Mesendoderm (in vitro differentiated cells): ENCODE results near the gene SDE2.
A peak's percentile ranks its signal among the peaks of the same experiment; 100 is the strongest.

ENCODE experiments used
- DNase-seq: peaks from one replicate; pipeline ENCODE4 v3.0.0; 2013
- H2AK5ac ChIP-seq: 2 replicates; pipeline ENCODE4 v1.6.1; 2013; ENCODE audit warnings: low read length, inconsistent platforms
- H2BK120ac ChIP-seq: 2 replicates; pipeline ENCODE4 v1.6.1; 2013; ENCODE audit warnings: low read depth, mild to moderate bottlenecking, low read length, moderate library complexity, mixed read lengths
- H2BK15ac ChIP-seq: replicated peaks from 2 replicates; pipeline ENCODE4 v1.6.1; 2013; ENCODE audit warnings: low read depth, mild to moderate bottlenecking, moderate library complexity
- H2BK5ac ChIP-seq: 2 replicates; pipeline ENCODE4 v1.6.1; 2013; ENCODE audit warnings: low read length, inconsistent platforms
- H3K18ac ChIP-seq: 2 replicates; pipeline ENCODE4 v1.6.1; 2013; ENCODE audit warnings: mild to moderate bottlenecking, low read length, mixed read lengths
- H3K23ac ChIP-seq: one replicate; pipeline ENCODE4 v1.6.1; 2013; ENCODE audit warnings: low read length
- H3K27ac ChIP-seq: 2 replicates; pipeline ENCODE4 v1.5.1; 2013; ENCODE audit warnings: low read depth, mild to moderate bottlenecking, inconsistent platforms, low read length, moderate library complexity
- H3K27me3 ChIP-seq: 2 replicates; pipeline ENCODE4 v1.6.1; 2013; ENCODE audit warnings: low read length, control low read depth, mild to moderate bottlenecking, inconsistent platforms; ENCODE audit not compliant: insufficient read depth, poor library complexity
- H3K36me3 ChIP-seq: 2 replicates; pipeline ENCODE4 v1.6.1; 2013; ENCODE audit warnings: low read length, inconsistent platforms; ENCODE audit not compliant: control insufficient read depth, insufficient read depth
- H3K4ac ChIP-seq: one replicate; pipeline ENCODE4 v1.6.1; 2013; ENCODE audit warnings: low read depth, mild to moderate bottlenecking, low read length, moderate library complexity
- H3K4me1 ChIP-seq: 2 replicates; pipeline ENCODE4 v1.6.1; 2013; ENCODE audit warnings: low read depth, low read length, inconsistent platforms; ENCODE audit not compliant: control insufficient read depth
- H3K4me2 ChIP-seq: 2 replicates; pipeline ENCODE4 v1.6.1; 2013; ENCODE audit warnings: low read length
- H3K4me3 ChIP-seq: 2 replicates; pipeline ENCODE4 v1.5.1; 2013; ENCODE audit warnings: mild to moderate bottlenecking, low read length
- H3K56ac ChIP-seq: one replicate; pipeline ENCODE4 v1.6.1; 2013; ENCODE audit warnings: low read length
- H3K79me1 ChIP-seq: 2 replicates; pipeline ENCODE4 v1.6.1; 2013; ENCODE audit warnings: low read length, inconsistent platforms
- H3K79me2 ChIP-seq: 2 replicates; pipeline ENCODE4 v1.6.1; 2013; ENCODE audit warnings: mild to moderate bottlenecking, low read length; ENCODE audit not compliant: control insufficient read depth, insufficient read depth
- H3K9ac ChIP-seq: 2 replicates; pipeline ENCODE4 v1.6.1; 2013; ENCODE audit warnings: low read length, inconsistent platforms
- H4K5ac ChIP-seq: one replicate; pipeline ENCODE4 v1.6.1; 2013; ENCODE audit warnings: low read length
- H4K8ac ChIP-seq: one replicate; pipeline ENCODE4 v1.6.1; 2013; ENCODE audit warnings: low read depth, mild to moderate bottlenecking, control low read depth, low read length, moderate library complexity
- WGBS: extraction: QIAGEN DNeasy Blood & Tissue Kit; methylation state at CpG from one replicate; pipeline ENCODE4 v1.1.7; 2013; ENCODE audit warnings: low lambda C conversion rate, missing lambda C conversion rate; ENCODE audit not compliant: insufficient coverage; ENCODE audit errors: extremely low coverage; 5-methylcytosine and 5-hydroxymethylcytosine counted together

Gene SDE2

GRCh38 chr1:226004396-226004795, 5.3 kb upstream of the SDE2 start:
- Histone ChIP-seq H3K56ac (no peak overlapping the region), H3K18ac (no peak overlapping the region), H2BK5ac (no peak overlapping the region), H3K27ac (no peak overlapping the region), H3K27me3 (no peaks in the 10 kb centered on the region), H3K4me3 (no peak overlapping the region), H2AK5ac (no peak overlapping the region), H2BK120ac (no peak overlapping the region), H3K4ac (no peak overlapping the region), H2BK15ac (no peak overlapping the region), H3K4me2 (no peak overlapping the region), H3K79me1 (no peaks in the 10 kb centered on the region), H3K36me3 (no peaks in the 10 kb centered on the region), H3K4me1 (peaks cover 10% of the 10 kb centered on the region), H4K8ac (no peak overlapping the region), H3K79me2 (no peaks in the 10 kb centered on the region), H3K9ac (no peak overlapping the region), H4K5ac (no peak overlapping the region), H3K23ac (no peak overlapping the region)
- no peak for DNase-seq
- WGBS: no CpG with 5 or more reads among the region's 4 CpGs

GRCh38 chr1:226003502-226004170, 4.5 kb upstream of the SDE2 start:
- Histone ChIP-seq H3K4me2 (no peak overlapping the region), H3K79me2 (peaks cover 4% of the 10 kb centered on the region), H3K27ac (no peak overlapping the region), H2BK15ac (no peak overlapping the region), H4K8ac (no peak overlapping the region), H2BK120ac (no peak overlapping the region), H3K4me1 (peaks cover 10% of the 10 kb centered on the region), H3K4ac (no peak overlapping the region), H4K5ac (no peak overlapping the region), H3K56ac (no peak overlapping the region), H3K18ac (no peak overlapping the region), H3K79me1 (peaks cover 3% of the 10 kb centered on the region), H2BK5ac (no peak overlapping the region), H3K23ac (no peak overlapping the region), H3K9ac (no peak overlapping the region), H3K36me3 (no peaks in the 10 kb centered on the region), H3K4me3 (no peak overlapping the region), H3K27me3 (no peaks in the 10 kb centered on the region), H2AK5ac (no peak overlapping the region)
- WGBS: no CpG with 5 or more reads among the region's 3 CpGs
- DNase-seq: no peak

DNA sequence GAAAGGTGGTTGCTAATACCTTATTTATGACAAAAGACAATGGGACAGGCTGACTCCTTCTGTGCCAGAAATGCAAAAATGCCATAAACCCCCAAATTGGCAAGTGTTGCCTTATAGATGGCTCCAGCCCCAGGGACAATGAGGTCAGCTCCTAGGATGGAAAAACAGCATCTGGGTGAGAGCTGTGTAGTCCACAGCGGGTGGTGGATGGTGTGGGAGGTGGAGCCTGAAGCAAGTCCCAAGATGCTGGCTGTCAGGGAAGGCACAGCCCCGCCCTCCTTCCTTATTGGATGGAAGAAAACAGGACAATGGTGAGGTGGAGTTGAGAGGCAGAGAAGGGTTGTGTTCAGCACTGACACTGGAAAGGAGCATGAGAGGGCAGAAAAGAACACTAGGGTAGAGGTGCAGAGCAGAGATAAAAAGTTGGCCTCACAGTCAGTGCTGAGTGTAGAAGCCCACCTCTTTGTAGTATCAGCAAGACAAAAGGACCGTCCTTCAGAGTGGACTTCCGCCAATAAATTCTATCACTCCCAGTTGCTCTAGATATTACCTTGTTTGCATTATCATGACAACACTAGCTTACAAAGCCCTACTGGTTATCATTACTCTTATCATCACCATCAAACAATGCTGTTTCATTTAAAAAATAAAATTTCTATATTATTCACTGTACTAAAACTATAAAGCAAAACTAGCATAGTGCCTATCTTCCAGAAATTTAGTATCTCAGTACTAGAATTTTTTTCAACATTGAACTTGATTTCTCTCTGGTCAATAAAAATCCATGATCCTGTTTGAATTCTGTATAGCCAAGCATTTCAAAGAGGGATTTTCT, 3.7 kb upstream of the SDE2 start:
- Histone ChIP-seq H3K36me3 (no peaks in the 10 kb centered on the region), H3K79me2 (peaks cover 12% of the 10 kb centered on the region), H3K18ac (no peak overlapping the region), H3K4me3 (no peak overlapping the region), H4K5ac (no peak overlapping the region), H3K9ac (no peak overlapping the region), H2AK5ac (no peak overlapping the region), H3K4me1 (peaks cover 10% of the 10 kb centered on the region), H2BK15ac (no peak overlapping the region), H2BK120ac (no peak overlapping the region), H3K4ac (no peak overlapping the region), H3K4me2 (no peak overlapping the region), H3K56ac (peak overlapping the region; percentile 49), H4K8ac (no peak overlapping the region), H3K27me3 (no peaks in the 10 kb centered on the region), H3K79me1 (peaks cover 5% of the 10 kb centered on the region), H2BK5ac (no peak overlapping the region), H3K27ac (no peak overlapping the region), H3K23ac (no peak overlapping the region)
- WGBS: no CpG with 5 or more reads among the region's 4 CpGs
- DNase-seq: peak; percentile 97

DNA sequence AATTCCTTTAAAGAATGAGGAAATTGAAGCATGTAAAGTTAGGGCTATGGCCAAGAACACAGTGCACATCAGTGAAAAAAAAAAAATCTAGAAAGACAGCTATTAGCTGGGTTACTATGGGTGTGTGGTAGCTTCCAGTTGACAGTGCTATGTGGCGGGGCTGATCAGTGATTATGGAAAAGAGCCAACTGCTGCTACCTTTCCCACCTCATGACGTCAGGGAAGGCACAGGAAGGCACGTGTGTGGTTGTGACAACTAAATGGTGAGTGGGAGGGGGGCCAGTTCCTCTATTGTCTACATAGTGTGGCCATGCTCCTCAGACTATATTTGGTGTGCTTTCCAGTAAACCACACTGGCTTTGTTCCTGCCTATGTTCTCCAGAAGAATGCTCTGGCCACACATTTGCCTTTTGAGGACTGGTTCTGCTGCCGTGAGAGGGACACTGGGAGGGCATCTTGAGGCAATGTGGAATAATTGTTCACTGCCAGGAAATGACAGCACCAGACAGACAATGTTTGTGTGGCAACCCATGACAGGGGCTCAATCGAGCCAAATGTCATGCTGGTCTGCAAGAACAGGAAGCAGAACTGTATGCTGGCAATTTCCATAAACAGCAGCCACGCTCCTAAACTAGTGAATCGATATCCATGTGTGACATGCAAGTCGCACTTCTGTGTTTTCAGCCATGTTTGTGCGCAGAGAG, 3.0 kb upstream of the SDE2 start:
- no CpG with 5 or more reads among the region's 9 CpGs for WGBS
- no peaks in the 10 kb centered on the region for H3K27me3 ChIP-seq
- H3K4me2 ChIP-seq: no peak overlapping the region
- peaks cover 5% of the 10 kb centered on the region for H3K79me1 ChIP-seq
- H3K79me2 ChIP-seq: peaks cover 18% of the 10 kb centered on the region
- no peak overlapping the region for H3K4me3 ChIP-seq
- H3K9ac ChIP-seq: no peak overlapping the region
- H3K4me1 ChIP-seq: peaks cover 10% of the 10 kb centered on the region
- no peak overlapping the region for H2BK15ac ChIP-seq
- no peak overlapping the region for H3K23ac ChIP-seq
- no peak overlapping the region for H2BK5ac ChIP-seq
- no peak overlapping the region for H3K4ac ChIP-seq
- peak; percentile 19 for DNase-seq
- H3K56ac ChIP-seq: no peak overlapping the region
- H3K36me3 ChIP-seq: no peaks in the 10 kb centered on the region
- no peak overlapping the region for H2AK5ac ChIP-seq
- no peak overlapping the region for H4K8ac ChIP-seq
- H3K27ac ChIP-seq: no peak overlapping the region
- no peak overlapping the region for H2BK120ac ChIP-seq
- H4K5ac ChIP-seq: no peak overlapping the region
- no peak overlapping the region for H3K18ac ChIP-seq

- Histone ChIP-seq H3K4ac (no peak overlapping the region), H2BK5ac (no peak overlapping the region), H3K79me2 (peaks cover 26% of the 10 kb centered on the region), H3K4me1 (peaks cover 10% of the 10 kb centered on the region), H3K27ac (no peak overlapping the region), H3K36me3 (no peaks in the 10 kb centered on the region), H3K18ac (no peak overlapping the region), H2AK5ac (no peak overlapping the region), H3K4me3 (no peak overlapping the region), H3K23ac (no peak overlapping the region), H3K9ac (no peak overlapping the region), H3K4me2 (no peak overlapping the region), H2BK120ac (no peak overlapping the region), H3K56ac (no peak overlapping the region), H2BK15ac (no peak overlapping the region), H4K5ac (no peak overlapping the region), H3K27me3 (no peaks in the 10 kb centered on the region), H4K8ac (no peak overlapping the region), H3K79me1 (peaks cover 7% of the 10 kb centered on the region)
- no peak for DNase-seq
- no CpG with 5 or more reads among the region's 8 CpGs for WGBS
Observed at GRCh38 chr1:226001088-226001487, 1.9 kb upstream of the SDE2 start.
